ENCODE measurements around the gene SIK2. TPM values are rescaled to one million over a fixed set of nuclear protein-coding genes. Genes with fewer than 3 reads are reported as not detected.

The SIK2 gene
- total and polyA plus RNA-seq, 3 experiments from 2014 or later = 0.48 to 10.3 (median 8.8) TPM

DNA sequence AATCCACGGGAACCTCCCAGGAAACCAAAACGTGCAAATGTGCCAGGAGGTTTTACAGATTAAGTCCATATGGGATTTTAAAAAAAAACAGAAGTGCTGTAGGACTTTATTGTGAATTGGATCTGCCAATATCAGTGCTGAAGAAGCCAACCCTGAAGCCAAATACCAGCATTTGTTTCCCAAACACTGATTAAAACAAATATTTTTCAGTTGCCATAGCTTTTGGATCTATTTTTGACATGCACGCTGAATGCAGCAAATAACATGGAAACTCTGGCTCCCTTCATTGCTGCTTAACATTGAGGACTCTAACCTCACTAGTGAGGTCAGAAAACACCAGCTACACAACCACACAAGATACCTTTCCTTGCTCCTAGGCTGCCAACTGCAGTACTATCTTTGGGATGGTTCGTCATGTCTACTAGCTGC, 28.4 kb upstream of the SIK2 start:
- no peak overlapping the region for H3K27ac ChIP-seq (ENCODE audit: low read depth, low read length)
- Mint-ChIP-seq H3K27me3 (peaks cover 0 to 21% of the 10 kb centered on the region in 2 donors), H3K9me3 (no peaks in the 10 kb centered on the region), H3K4me1 (no peaks in the 10 kb centered on the region), H3K36me3 (no peaks in the 10 kb centered on the region), H3K4me3 (no peak overlapping the region), H3K27ac (no peak overlapping the region)
- H3K9me3 ChIP-seq (ENCODE audit: low read length) = no peaks in the 10 kb centered on the region
- ChIA-PET CTCF (no interaction called here), POLR2A (interaction anchor here (0.6 kb wide), 1 partner anchor 40 kb away, joined by 5 read pairs; no protein-coding TSS in a partner anchor)
- no peaks in the 10 kb centered on the region for H3K36me3 ChIP-seq (ENCODE audit: insufficient read depth, low read length)
- DNase-seq = no peak
- no peaks in the 10 kb centered on the region for H3K4me1 ChIP-seq (ENCODE audit: insufficient read depth, low read length)
- no peak overlapping the region for H3K4me3 ChIP-seq (ENCODE audit: low read length)
- no peaks in the 10 kb centered on the region for H3K27me3 ChIP-seq (ENCODE audit: insufficient read depth, low read length, poor library complexity, severe bottlenecking)

DNA sequence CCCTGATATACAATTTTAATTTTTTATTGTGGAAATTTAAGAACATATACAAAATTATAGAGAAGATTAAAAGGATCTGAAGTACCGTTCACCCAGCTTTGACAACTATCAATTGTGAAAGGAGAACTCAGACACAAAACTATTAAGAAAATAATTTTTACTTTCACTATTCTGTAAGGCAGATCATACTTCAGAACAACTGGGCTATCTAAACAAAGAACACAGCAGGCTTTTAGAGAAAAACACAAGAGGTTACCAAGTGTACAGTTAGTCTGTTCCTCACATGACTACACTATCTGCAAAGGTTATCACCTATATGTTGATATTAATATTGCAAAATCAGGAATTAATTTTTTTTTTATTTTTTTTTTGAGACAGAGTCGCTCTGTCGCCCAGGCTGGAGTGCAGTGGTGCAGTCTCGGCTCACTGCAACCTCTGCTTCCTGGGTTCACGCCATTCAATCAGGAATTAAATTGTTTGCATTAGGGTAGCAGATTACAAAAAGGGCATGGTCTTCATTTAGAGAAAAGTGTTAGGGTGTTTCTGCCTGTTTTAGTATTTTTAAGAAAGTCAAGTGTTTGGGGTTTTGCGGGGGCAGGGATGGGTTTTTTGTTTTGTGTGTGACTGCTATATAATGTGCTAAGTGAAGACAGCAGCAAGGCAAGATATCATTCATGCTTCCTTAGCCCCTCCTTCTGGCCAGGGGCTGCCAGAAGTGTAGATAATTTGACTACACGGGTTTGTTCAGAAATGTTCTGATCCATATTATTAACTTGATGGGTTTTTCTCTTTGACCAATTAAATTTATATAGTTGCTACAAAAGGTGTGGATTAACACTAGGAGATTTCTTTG, 27.6 kb upstream of the SIK2 start:
- Histone ChIP-seq H3K36me3 (ENCODE audit: insufficient read depth, low read length) (no peaks in the 10 kb centered on the region), H3K27ac (ENCODE audit: low read depth, low read length) (no peak overlapping the region), H3K4me1 (ENCODE audit: insufficient read depth, low read length) (no peaks in the 10 kb centered on the region), H3K9me3 (ENCODE audit: low read length) (no peaks in the 10 kb centered on the region), H3K4me3 (ENCODE audit: low read length) (no peak overlapping the region), H3K27me3 (ENCODE audit: insufficient read depth, low read length, poor library complexity, severe bottlenecking) (no peaks in the 10 kb centered on the region)
- H3K36me3 Mint-ChIP-seq = no peaks in the 10 kb centered on the region
- ChIA-PET POLR2A (interaction anchor here (0.6 kb wide), 1 partner anchor 39 kb away, joined by 5 read pairs; no protein-coding TSS in a partner anchor), CTCF (no interaction called here)
- peaks cover 0 to 18% of the 10 kb centered on the region in 2 donors for H3K27me3 Mint-ChIP-seq
- H3K4me1 Mint-ChIP-seq = no peaks in the 10 kb centered on the region
- no peaks in the 10 kb centered on the region for H3K9me3 Mint-ChIP-seq
- H3K27ac Mint-ChIP-seq = peak overlapping the region in 3 of 8 donors; percentile 13 to 72 (median 35)
- H3K4me3 Mint-ChIP-seq = peak overlapping the region in 6 of 7 donors; percentile 41 to 76 (median 66)
- DNase-seq = no peak

DNA sequence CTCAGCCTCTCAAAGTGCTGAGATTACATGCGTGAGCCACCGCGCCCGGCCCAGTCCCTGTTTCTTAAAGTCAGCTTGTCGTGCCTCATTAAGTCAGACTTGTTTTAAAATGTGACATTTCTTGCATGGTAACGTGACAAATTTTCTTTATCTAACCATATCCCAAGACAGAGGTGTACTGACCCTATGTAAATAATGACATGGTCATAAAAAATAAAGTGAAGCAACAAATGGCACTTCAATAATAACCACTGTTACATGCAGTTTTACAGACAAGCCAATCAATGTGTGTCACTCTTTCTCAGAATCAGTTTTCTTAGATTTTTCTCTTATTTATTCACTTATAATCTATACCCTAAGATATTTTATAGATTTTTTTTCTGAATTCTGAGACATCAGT, 26.5 kb upstream of the SIK2 start:
- no peak for DNase-seq
- no peak overlapping the region for H3K27ac ChIP-seq (ENCODE audit: low read depth, low read length)
- ChIA-PET POLR2A (no interaction called here), CTCF (no interaction called here)
- Mint-ChIP-seq H3K4me3 (no peak overlapping the region), H3K27ac (no peak overlapping the region), H3K4me1 (no peaks in the 10 kb centered on the region), H3K27me3 (peaks cover 0 to 9% of the 10 kb centered on the region in 2 donors), H3K9me3 (no peaks in the 10 kb centered on the region), H3K36me3 (no peaks in the 10 kb centered on the region)
- H3K4me1 ChIP-seq (ENCODE audit: insufficient read depth, low read length) = no peaks in the 10 kb centered on the region
- H3K36me3 ChIP-seq (ENCODE audit: insufficient read depth, low read length) = no peaks in the 10 kb centered on the region
- H3K9me3 ChIP-seq (ENCODE audit: low read length) = no peaks in the 10 kb centered on the region
- H3K4me3 ChIP-seq (ENCODE audit: low read length) = no peak overlapping the region
- no peaks in the 10 kb centered on the region for H3K27me3 ChIP-seq (ENCODE audit: insufficient read depth, low read length, poor library complexity, severe bottlenecking)

DNA sequence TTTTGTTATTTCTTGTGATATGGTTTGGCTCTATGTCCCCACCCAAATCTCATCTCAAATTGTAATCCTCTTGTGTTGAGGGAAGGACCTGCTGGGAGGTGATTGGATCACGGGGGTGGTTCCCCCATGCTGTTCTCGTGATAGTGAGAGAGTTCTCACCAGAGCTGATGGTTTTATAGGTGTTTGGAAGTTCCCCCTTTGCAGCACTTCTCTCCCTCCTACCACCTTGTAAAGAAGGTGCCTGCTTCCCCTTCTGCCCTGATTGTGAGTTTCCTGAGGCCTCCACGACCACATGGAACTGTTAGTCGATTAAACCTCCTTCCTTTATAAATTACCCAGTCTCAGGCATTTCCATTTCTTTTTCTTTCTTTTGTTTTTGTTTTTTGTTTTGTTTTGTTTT, 24.4 kb upstream of the SIK2 start:
- Mint-ChIP-seq H3K9me3 (no peaks in the 10 kb centered on the region), H3K27me3 (peaks cover 0 to 3% of the 10 kb centered on the region in 2 donors), H3K27ac (no peak overlapping the region), H3K36me3 (no peaks in the 10 kb centered on the region), H3K4me3 (no peak overlapping the region), H3K4me1 (no peaks in the 10 kb centered on the region)
- Histone ChIP-seq H3K36me3 (ENCODE audit: insufficient read depth, low read length) (no peaks in the 10 kb centered on the region), H3K4me1 (ENCODE audit: insufficient read depth, low read length) (no peaks in the 10 kb centered on the region), H3K27me3 (ENCODE audit: insufficient read depth, low read length, poor library complexity, severe bottlenecking) (no peaks in the 10 kb centered on the region), H3K4me3 (ENCODE audit: low read length) (no peak overlapping the region), H3K9me3 (ENCODE audit: low read length) (no peaks in the 10 kb centered on the region), H3K27ac (ENCODE audit: low read depth, low read length) (no peak overlapping the region)
- ChIA-PET POLR2A (no interaction called here), CTCF (interaction anchor here (1.0 kb wide), 1 partner anchor 41 kb away, joined by 3 read pairs; no protein-coding TSS in a partner anchor)
- no peak for DNase-seq

DNA sequence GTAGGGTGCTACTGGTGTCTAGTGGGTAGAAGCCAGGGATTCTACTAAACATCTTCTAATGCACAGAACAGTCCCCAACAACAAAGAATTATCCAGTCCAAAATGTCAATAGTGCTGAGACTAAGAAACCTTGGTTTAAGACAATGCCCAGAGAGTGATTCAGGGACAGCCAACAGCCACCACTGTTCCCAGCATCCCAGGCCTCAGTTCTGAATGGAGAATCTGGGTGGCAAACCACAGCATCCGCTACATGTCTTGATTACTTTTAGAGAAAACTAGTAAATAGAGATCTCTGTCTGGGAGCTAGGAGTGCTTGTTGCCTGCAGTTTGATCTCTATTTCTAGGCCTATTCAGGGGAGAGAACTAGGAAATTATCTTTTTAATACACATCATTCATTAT, 20.9 kb upstream of the SIK2 start:
- H3K4me1 Mint-ChIP-seq = no peaks in the 10 kb centered on the region
- Histone ChIP-seq H3K9me3 (ENCODE audit: low read length) (no peaks in the 10 kb centered on the region), H3K27ac (ENCODE audit: low read depth, low read length) (no peak overlapping the region), H3K27me3 (ENCODE audit: insufficient read depth, low read length, poor library complexity, severe bottlenecking) (no peaks in the 10 kb centered on the region), H3K4me3 (ENCODE audit: low read length) (no peak overlapping the region), H3K4me1 (ENCODE audit: insufficient read depth, low read length) (no peaks in the 10 kb centered on the region), H3K36me3 (ENCODE audit: insufficient read depth, low read length) (no peaks in the 10 kb centered on the region)
- H3K9me3 Mint-ChIP-seq = no peaks in the 10 kb centered on the region
- ChIA-PET CTCF (no interaction called here), POLR2A (no interaction called here)
- DNase-seq = no peak
- no peak overlapping the region for H3K27ac Mint-ChIP-seq
- H3K36me3 Mint-ChIP-seq = no peaks in the 10 kb centered on the region
- H3K4me3 Mint-ChIP-seq = no peak overlapping the region
- peaks cover 0 to 2% of the 10 kb centered on the region in 2 donors for H3K27me3 Mint-ChIP-seq

DNA sequence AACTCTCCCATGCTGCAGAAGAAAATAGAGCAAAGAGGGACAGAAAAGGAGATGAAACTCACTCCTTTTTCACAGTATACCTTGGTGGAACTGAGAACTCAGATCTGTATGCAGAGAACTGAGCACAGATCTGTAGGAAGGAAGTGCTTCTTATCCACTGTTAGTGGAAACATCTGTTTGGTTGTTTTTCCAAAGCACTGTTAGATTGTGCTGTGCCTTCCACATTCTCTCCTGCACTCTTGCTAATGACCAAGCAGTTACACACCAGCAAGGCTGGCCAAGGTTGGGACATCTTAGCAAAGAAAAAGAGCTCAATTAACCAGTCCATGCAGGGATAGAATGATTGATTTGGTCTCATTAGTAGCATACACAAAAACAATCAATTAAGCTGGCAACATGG, 20.1 kb upstream of the SIK2 start:
- ChIA-PET CTCF (no interaction called here), POLR2A (no interaction called here)
- Histone ChIP-seq H3K9me3 (ENCODE audit: low read length) (no peaks in the 10 kb centered on the region), H3K4me1 (ENCODE audit: insufficient read depth, low read length) (no peaks in the 10 kb centered on the region), H3K36me3 (ENCODE audit: insufficient read depth, low read length) (no peaks in the 10 kb centered on the region), H3K27ac (ENCODE audit: low read depth, low read length) (no peak overlapping the region), H3K4me3 (ENCODE audit: low read length) (no peak overlapping the region), H3K27me3 (ENCODE audit: insufficient read depth, low read length, poor library complexity, severe bottlenecking) (no peaks in the 10 kb centered on the region)
- H3K27ac Mint-ChIP-seq = no peak overlapping the region
- no peaks in the 10 kb centered on the region for H3K4me1 Mint-ChIP-seq
- no peaks in the 10 kb centered on the region for H3K9me3 Mint-ChIP-seq
- no peak overlapping the region for H3K4me3 Mint-ChIP-seq
- peaks cover 0 to 2% of the 10 kb centered on the region in 2 donors for H3K27me3 Mint-ChIP-seq
- H3K36me3 Mint-ChIP-seq = no peaks in the 10 kb centered on the region
- no peak for DNase-seq

DNA sequence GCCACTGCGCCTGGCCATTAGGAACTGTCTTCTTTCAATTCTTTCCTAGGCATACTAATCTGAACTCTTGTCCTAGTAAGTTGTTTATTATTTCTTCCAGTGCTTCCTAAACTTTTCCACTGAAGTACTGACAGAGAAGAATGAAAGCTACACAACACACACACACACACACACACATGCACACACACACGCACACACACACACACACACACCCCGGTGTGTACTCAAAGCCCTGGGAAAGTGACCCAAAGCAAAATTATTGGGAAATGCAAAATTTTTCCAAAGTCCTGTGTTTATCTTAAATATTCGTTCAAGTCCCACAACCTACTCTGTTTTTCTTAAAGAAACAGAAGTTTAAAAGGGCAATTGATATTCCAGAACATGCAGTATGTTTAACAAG, 19.4 kb upstream of the SIK2 start:
- no peak for DNase-seq
- no peaks in the 10 kb centered on the region for H3K27me3 ChIP-seq (ENCODE audit: insufficient read depth, low read length, poor library complexity, severe bottlenecking)
- ChIA-PET CTCF (interaction anchor here (2.1 kb wide), 1 partner anchor 194 kb away, joined by 13 read pairs; no protein-coding TSS in a partner anchor), POLR2A (no interaction called here)
- Mint-ChIP-seq H3K36me3 (no peaks in the 10 kb centered on the region), H3K4me3 (no peak overlapping the region), H3K9me3 (no peaks in the 10 kb centered on the region), H3K4me1 (no peaks in the 10 kb centered on the region), H3K27ac (peak overlapping the region in 1 of 8 donors; percentile 3), H3K27me3 (peaks cover 0 to 2% of the 10 kb centered on the region in 2 donors)
- no peak overlapping the region for H3K4me3 ChIP-seq (ENCODE audit: low read length)
- no peak overlapping the region for H3K27ac ChIP-seq (ENCODE audit: low read depth, low read length)
- H3K36me3 ChIP-seq (ENCODE audit: insufficient read depth, low read length) = no peaks in the 10 kb centered on the region
- H3K4me1 ChIP-seq (ENCODE audit: insufficient read depth, low read length) = no peaks in the 10 kb centered on the region
- H3K9me3 ChIP-seq (ENCODE audit: low read length) = no peaks in the 10 kb centered on the region

DNA sequence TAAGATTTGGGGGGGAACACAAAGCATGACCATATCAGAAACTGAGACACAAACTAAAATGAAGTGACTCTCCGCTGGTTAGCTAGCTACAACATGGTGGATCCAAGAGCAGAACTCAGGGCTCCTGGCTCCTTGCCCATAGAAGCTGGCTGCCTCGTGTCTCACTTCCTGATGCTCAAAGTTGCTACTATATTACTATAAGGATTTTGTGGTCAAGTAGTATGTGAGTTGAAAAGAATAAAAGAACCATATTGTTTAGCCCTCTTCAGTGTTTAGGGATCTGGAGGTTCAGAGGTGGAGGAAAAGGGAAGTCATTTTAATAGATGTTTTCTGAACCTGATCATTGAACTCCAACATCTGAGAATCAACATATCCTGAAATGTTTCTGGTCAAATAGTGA, 16.9 kb upstream of the SIK2 start:
- Mint-ChIP-seq H3K4me1 (no peaks in the 10 kb centered on the region), H3K36me3 (no peaks in the 10 kb centered on the region), H3K27me3 (peaks cover 0 to 2% of the 10 kb centered on the region in 2 donors), H3K9me3 (no peaks in the 10 kb centered on the region), H3K4me3 (no peak overlapping the region), H3K27ac (no peak overlapping the region)
- ChIA-PET POLR2A (no interaction called here), CTCF (interaction anchor here (1.3 to 8.6 kb wide), 2 partner anchors 192 to 254 kb away, joined by 3 to 97 read pairs; no protein-coding TSS in a partner anchor)
- Histone ChIP-seq H3K4me1 (ENCODE audit: insufficient read depth, low read length) (no peaks in the 10 kb centered on the region), H3K9me3 (ENCODE audit: low read length) (no peaks in the 10 kb centered on the region), H3K4me3 (ENCODE audit: low read length) (no peak overlapping the region), H3K27me3 (ENCODE audit: insufficient read depth, low read length, poor library complexity, severe bottlenecking) (no peaks in the 10 kb centered on the region), H3K36me3 (ENCODE audit: insufficient read depth, low read length) (no peaks in the 10 kb centered on the region), H3K27ac (ENCODE audit: low read depth, low read length) (no peak overlapping the region)
- DNase-seq = no peak
